Measurements from ENCODE around the gene VAMP3. TPM values are rescaled to one million over a fixed set of nuclear protein-coding genes. Genes with fewer than 3 reads are reported as not detected.

The VAMP3 gene
- total and polyA plus RNA-seq, 9 of the 15 experiments (the other 6 are each of a cell fraction or from before 2014, with no cell fraction given): 27.1 to 71.3 (median 47.5) TPM

DNA sequence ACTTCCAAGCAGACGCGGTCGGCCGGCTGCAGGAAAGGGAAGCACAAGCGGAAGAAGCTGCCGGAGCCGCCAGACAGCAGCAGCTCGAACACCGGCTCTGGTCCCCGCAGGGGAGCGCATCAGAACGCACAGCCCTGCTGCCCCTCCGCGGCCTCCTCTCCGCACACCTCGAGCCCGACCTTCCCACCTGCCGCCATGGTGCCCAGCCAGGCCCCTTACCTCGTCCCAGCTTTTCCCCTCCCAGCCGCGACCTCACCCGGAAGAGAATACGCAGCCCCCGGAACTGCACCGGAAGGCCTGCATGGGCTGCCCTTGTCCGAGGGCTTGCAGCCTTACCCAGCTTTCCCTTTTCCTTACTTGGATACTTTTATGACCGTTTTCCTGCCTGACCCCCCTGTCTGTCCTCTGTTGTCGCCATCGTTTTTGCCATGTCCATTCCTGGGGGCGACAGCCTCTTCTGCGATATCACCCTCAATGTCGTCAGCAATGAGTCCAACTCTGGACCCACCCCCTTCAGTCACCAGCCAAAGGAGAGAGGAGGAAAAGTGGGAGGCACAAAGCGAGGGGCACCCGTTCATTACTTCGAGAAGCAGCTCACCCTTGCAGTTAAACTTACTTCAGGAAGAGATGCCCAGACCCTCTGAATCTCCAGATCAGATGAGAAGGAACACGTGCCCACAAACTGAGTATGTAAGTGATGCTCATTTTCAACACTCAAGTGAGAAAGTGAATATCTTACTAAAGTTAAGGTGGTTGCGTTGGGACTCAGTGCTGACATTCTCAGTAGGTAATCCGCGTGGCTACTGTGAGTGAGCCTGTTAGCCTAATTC lies 56.2 kb downstream of the VAMP3 start (continued):
- TF ChIP-seq SMC3 (conservative IDR thresholded peaks at IDR 0.05; ENCODE audit: insufficient read depth, low read depth, low read length) (no peak), TCF7L2 (IDR thresholded peaks at IDR 0.05; ENCODE audit: low read depth, low read length) (no peak), HLTF (IDR thresholded peaks at IDR 0.05) (peak; percentile 95), ZNF12 (CRISPR knock-in tag; IDR thresholded peaks at IDR 0.05) (no peak), CREM (IDR thresholded peaks at IDR 0.05; ENCODE audit: low read depth) (no peak; the same call in 1 of the 2 replicates), HNRNPK (IDR thresholded peaks at IDR 0.05; ENCODE audit: low read depth, low read length, poor library complexity, severe bottlenecking) (no peak), CSDE1 (IDR thresholded peaks at IDR 0.05) (no peak), YY1 (IDR thresholded peaks at IDR 0.05; ENCODE audit: borderline replicate concordance in 1 of 3, control insufficient read depth in 1 of 3, extremely low read depth in 1 of 3, insufficient read depth in 3 of 3, insufficient read length in 1 of 3, insufficient replicate concordance in 2 of 3, low read depth in 1 of 3, low read length in 2 of 3) (peak in 2 of 3 experiments; percentile 71 to 79), HDGF (IDR thresholded peaks at IDR 0.05) (peak; percentile 44; the same call in 1 of the 2 replicates), ZNF175 (CRISPR knock-in tag; IDR thresholded peaks at IDR 0.05; ENCODE audit: low read depth) (peak; percentile 59; the same call in 1 of the 2 replicates), CTBP1 (IDR thresholded peaks at IDR 0.05; ENCODE audit: borderline replicate concordance) (peak; percentile 65; the same call in 1 of the 2 replicates)
- TF ChIP-seq, protein P1, sequence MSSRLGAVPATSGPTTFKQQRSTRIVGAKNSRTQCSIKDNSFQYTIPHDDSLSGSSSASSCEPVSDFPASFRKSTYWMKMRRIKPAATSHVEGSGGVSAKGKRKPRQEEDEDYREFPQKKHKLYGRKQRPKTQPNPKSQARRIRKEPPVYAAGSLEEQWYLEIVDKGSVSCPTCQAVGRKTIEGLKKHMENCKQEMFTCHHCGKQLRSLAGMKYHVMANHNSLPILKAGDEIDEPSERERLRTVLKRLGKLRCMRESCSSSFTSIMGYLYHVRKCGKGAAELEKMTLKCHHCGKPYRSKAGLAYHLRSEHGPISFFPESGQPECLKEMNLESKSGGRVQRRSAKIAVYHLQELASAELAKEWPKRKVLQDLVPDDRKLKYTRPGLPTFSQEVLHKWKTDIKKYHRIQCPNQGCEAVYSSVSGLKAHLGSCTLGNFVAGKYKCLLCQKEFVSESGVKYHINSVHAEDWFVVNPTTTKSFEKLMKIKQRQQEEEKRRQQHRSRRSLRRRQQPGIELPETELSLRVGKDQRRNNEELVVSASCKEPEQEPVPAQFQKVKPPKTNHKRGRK (tag; IDR thresholded peaks at IDR 0.05): no peak
- TF ChIP-seq, protein P2, sequence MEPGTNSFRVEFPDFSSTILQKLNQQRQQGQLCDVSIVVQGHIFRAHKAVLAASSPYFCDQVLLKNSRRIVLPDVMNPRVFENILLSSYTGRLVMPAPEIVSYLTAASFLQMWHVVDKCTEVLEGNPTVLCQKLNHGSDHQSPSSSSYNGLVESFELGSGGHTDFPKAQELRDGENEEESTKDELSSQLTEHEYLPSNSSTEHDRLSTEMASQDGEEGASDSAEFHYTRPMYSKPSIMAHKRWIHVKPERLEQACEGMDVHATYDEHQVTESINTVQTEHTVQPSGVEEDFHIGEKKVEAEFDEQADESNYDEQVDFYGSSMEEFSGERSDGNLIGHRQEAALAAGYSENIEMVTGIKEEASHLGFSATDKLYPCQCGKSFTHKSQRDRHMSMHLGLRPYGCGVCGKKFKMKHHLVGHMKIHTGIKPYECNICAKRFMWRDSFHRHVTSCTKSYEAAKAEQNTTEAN (CRISPR knock-in tag; IDR thresholded peaks at IDR 0.05): no peak
- TF ChIP-seq, protein P3, sequence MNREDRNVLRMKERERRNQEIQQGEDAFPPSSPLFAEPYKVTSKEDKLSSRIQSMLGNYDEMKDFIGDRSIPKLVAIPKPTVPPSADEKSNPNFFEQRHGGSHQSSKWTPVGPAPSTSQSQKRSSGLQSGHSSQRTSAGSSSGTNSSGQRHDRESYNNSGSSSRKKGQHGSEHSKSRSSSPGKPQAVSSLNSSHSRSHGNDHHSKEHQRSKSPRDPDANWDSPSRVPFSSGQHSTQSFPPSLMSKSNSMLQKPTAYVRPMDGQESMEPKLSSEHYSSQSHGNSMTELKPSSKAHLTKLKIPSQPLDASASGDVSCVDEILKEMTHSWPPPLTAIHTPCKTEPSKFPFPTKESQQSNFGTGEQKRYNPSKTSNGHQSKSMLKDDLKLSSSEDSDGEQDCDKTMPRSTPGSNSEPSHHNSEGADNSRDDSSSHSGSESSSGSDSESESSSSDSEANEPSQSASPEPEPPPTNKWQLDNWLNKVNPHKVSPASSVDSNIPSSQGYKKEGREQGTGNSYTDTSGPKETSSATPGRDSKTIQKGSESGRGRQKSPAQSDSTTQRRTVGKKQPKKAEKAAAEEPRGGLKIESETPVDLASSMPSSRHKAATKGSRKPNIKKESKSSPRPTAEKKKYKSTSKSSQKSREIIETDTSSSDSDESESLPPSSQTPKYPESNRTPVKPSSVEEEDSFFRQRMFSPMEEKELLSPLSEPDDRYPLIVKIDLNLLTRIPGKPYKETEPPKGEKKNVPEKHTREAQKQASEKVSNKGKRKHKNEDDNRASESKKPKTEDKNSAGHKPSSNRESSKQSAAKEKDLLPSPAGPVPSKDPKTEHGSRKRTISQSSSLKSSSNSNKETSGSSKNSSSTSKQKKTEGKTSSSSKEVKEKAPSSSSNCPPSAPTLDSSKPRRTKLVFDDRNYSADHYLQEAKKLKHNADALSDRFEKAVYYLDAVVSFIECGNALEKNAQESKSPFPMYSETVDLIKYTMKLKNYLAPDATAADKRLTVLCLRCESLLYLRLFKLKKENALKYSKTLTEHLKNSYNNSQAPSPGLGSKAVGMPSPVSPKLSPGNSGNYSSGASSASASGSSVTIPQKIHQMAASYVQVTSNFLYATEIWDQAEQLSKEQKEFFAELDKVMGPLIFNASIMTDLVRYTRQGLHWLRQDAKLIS (CRISPR knock-in tag; IDR thresholded peaks at IDR 0.05): no peak
- TF ChIP-seq, protein P4, sequence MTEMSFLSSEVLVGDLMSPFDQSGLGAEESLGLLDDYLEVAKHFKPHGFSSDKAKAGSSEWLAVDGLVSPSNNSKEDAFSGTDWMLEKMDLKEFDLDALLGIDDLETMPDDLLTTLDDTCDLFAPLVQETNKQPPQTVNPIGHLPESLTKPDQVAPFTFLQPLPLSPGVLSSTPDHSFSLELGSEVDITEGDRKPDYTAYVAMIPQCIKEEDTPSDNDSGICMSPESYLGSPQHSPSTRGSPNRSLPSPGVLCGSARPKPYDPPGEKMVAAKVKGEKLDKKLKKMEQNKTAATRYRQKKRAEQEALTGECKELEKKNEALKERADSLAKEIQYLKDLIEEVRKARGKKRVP (CRISPR knock-in tag; IDR thresholded peaks at IDR 0.05): no peak
- TF ChIP-seq, protein P5, sequence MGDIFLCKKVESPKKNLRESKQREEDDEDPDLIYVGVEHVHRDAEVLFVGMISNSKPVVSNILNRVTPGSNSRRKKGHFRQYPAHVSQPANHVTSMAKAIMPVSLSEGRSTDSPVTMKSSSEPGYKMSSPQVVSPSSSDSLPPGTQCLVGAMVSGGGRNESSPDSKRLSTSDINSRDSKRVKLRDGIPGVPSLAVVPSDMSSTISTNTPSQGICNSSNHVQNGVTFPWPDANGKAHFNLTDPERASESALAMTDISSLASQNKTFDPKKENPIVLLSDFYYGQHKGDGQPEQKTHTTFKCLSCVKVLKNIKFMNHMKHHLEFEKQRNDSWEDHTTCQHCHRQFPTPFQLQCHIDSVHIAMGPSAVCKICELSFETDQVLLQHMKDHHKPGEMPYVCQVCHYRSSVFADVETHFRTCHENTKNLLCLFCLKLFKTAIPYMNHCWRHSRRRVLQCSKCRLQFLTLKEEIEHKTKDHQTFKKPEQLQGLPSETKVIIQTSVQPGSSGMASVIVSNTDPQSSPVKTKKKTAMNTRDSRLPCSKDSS (IDR thresholded peaks at IDR 0.05; ENCODE audit: low read depth, partially characterized antibody): no peak
